ENCODE results near the gene FAM3D. TPM values are rescaled to one million over a fixed set of nuclear protein-coding genes. Genes with fewer than 3 reads are reported as not detected.

FAM3D gene
- total RNA-seq, 6 experiments from 2014 or later, result not detected

GRCh38 chr3:58637509-58637908 is 29.1 kb downstream of the FAM3D start:
- TF ChIP-seq CTCF (IDR thresholded peaks at IDR 0.05) (no peak), POLR2A (IDR thresholded peaks at IDR 0.05) (no peak)
- Histone ChIP-seq H3K9me3 (no peaks in the 10 kb centered on the region), H3K27ac (no peak overlapping the region), H3K36me3 (no peaks in the 10 kb centered on the region), H3K4me3 (no peak overlapping the region), H3K27me3 (no peaks in the 10 kb centered on the region), H3K4me1 (peaks cover 0 to 3% (median 2%) of the 10 kb centered on the region in 4 donors)
- intact Hi-C loops (cut with DNase I), result no loop called here
- WGBS (ENCODE audit: insufficient coverage, low coverage, low lambda C conversion rate, missing lambda C conversion rate), result 75% methylated on average over 2 of the region's 5 CpGs
- ATAC-seq (no peak), DNase-seq (no peak)

GRCh38 chr3:58635371-58636285 is 30.9 kb downstream of the FAM3D start:
- intact Hi-C loops (cut with DNase I), result no loop called here
- no peak overlapping the region for H3K27ac ChIP-seq
- peaks cover 0 to 3% (median 0%) of the 10 kb centered on the region in 4 donors for H3K4me1 ChIP-seq
- no peaks in the 10 kb centered on the region for H3K36me3 ChIP-seq
- ATAC-seq, result no peak
- WGBS (ENCODE audit: insufficient coverage, low coverage, low lambda C conversion rate, missing lambda C conversion rate), result 79% methylated on average over 17 of the region's 24 CpGs
- H3K9me3 ChIP-seq, result no peaks in the 10 kb centered on the region
- H3K27me3 ChIP-seq, result no peaks in the 10 kb centered on the region
- no peak overlapping the region for H3K4me3 ChIP-seq
- no peak for TF ChIP-seq POLR2A (IDR thresholded peaks at IDR 0.05)
- TF ChIP-seq CTCF (IDR thresholded peaks at IDR 0.05), result no peak
- DNase-seq, result no peak

GRCh38 chr3:58633157-58633865 is 33.3 kb downstream of the FAM3D start:
- Histone ChIP-seq H3K27ac (no peak overlapping the region), H3K9me3 (no peaks in the 10 kb centered on the region), H3K27me3 (no peaks in the 10 kb centered on the region), H3K4me1 (peaks cover 0 to 18% (median 9%) of the 10 kb centered on the region in 4 donors), H3K4me3 (no peak overlapping the region), H3K36me3 (no peaks in the 10 kb centered on the region)
- TF ChIP-seq POLR2A (IDR thresholded peaks at IDR 0.05) (no peak), CTCF (IDR thresholded peaks at IDR 0.05) (no peak)
- DNase-seq (peak in 1 of 3 donors; percentile 22), ATAC-seq (no peak)
- intact Hi-C loops (cut with DNase I), result loop anchor here (5.0 kb wide), 1 partner anchor 66 kb away; no protein-coding TSS in a partner anchor
- WGBS (ENCODE audit: insufficient coverage, low coverage, low lambda C conversion rate, missing lambda C conversion rate), result 95% methylated on average over 6 of the region's 8 CpGs

- intact Hi-C loops (cut with DNase I), result loop anchor here (5.0 kb wide), 1 partner anchor 64 kb away; no protein-coding TSS in a partner anchor
- DNase-seq (no peak), ATAC-seq (no peak)
- 24% methylated on average over 2 of the region's 4 CpGs for whole genome bisulfite sequencing (ENCODE audit: insufficient coverage, low coverage, low lambda C conversion rate, missing lambda C conversion rate)
- no peak overlapping the region for H3K4me3 ChIP-seq
- no peaks in the 10 kb centered on the region for H3K27me3 ChIP-seq
- H3K9me3 ChIP-seq, result no peaks in the 10 kb centered on the region
- H3K36me3 ChIP-seq, result no peaks in the 10 kb centered on the region
- H3K4me1 ChIP-seq, result peaks cover 0 to 32% (median 14%) of the 10 kb centered on the region in 4 donors
- H3K27ac ChIP-seq, result no peak overlapping the region
- TF ChIP-seq POLR2A (IDR thresholded peaks at IDR 0.05), result no peak
- TF ChIP-seq CTCF (IDR thresholded peaks at IDR 0.05), result no peak
These were observed 34.8 kb downstream of the FAM3D start for GRCh38 chr3:58631742-58632141.
